Left hindlimb (tissue), 1 donor: ENCODE measurements around the gene EID3.
"Not testable (repeated sequence)": the region's sequence is repeated elsewhere in the genome, so short reads cannot be mapped to it uniquely, and the experiment has no call there.

Experiments used
- DNase-seq: peaks from one replicate; pipeline ENCODE4 v3.0.0-alpha.2; 2018

EID3 gene

GRCh38 chr12:104290320-104290719 lies 13.2 kb upstream of the EID3 start:
- DNase-seq: no peak

- no peak for DNase-seq
These were observed 12.7 kb upstream of the EID3 start for GRCh38 chr12:104290855-104291254.

GRCh38 chr12:104291867-104292524 lies 11.5 kb upstream of the EID3 start:
- DNase-seq: no peak

DNA sequence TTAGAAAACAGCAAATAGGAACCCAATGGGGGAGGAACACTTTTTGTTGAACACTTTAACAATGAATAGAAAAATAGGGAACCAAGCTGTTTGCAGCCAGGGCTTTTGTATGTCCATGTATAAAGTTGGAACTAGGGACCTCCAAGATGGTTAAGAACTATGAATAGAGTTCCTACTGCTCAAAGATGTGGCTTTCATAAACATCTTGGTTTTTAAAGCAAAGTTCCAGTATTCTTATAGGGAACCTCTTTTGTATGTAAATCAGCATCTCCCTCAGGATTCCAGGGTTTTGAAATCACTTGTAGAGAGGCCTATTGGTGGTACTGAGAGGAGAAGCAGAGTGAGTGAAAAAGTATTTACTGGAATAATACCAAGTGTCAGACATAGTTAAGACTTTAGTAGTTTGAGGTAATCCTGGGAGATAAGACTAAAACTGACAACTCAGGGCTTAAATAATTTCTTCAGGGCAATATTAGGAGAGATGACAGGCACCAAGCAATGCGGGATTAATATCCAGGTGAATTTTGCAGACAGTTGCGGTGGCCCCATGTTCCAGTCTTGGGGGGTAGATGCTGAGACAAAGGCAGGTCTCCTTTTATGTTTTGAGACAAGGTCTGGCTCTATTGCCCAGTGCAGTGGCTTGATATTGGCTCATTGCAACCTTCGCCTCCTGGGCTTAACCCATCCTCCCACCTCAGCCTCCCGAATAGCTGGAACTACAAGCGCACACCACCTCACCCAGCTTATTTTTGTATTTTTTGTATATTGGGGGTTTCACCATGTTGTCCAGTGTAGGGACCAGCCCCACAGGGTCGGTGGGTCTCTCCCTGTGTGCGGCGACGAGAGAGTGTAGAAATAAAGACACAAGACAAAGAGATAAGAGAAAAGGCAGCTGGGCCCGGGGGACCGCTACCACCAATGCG lies 10.4 kb upstream of the EID3 start:
- DNase-seq: no peak

GRCh38 chr12:104294158-104294859 lies 9.2 kb upstream of the EID3 start:
- DNase-seq: not testable (repeated sequence)

DNA sequence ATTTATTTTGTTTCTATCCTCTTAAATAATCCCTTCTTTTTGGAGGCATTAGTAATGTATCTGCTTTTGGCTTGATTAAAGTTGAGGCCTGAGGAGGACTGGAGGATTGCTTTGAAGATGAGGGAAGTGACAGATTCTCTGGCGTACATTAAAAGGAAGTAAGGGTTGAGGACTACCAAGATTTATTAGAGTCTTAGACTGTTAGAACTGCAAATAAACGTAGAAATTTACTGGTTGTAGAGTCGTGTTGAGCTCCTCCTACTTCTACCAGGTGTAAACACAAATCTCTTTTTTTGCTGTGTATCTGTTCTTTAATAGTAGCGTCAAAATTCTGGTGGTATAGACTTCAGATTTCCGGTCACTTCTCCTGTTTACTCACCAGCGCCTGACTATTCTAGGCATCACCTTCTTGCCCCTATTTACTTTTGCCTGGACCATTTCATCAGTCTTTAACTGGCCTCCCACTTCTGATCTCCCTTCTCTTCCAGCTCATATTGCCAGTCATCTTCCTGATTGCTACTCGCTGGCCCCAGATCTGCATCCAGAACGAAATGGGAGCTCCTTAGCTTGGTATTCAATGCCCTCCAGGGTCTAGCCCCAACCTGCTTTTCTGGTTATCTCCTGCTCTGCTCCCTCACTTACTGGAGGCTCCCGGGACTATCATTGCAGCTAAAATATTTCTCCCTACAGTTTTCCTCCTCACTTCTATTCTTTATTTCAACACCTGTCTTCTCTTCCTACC lies 8.4 kb upstream of the EID3 start:
- no peak for DNase-seq

DNA sequence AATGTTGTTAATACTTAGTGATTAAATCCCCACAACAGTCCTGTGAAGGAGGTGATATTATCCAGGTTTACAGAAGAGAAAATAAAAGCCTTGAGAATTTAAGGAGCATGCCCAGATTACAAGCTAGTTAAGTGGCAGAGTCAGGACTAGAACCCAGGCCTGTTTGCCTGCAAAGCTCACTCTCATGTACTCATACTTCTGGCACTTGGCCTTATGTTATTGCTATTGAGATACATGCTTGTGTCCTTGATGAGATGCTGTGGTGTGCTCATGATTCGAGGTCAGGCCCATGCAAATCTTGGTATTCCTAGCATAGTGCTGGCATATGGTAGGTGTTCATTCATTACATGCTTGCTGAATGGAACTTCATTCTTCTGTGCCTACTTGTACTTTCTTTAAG lies 7.6 kb upstream of the EID3 start:
- DNase-seq: no peak

DNA sequence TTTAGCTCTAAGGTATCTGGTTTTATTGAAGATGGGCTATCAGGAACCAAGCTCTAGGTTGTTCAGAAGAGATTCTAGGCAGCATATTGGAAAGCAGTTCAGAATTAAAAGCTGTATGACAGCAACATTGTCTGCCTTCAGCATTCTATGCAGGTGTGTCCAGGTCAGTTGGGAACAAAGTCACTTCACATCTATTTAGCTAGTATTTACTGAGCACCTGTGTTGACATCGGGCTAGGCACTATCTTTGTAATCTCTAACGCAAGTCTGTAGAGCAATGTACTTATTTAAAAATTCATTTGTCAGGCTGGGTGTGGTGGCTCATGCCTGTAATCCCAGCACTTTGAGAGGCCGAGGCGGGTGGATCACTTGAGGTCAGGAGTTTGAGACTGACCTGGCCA lies 6.8 kb upstream of the EID3 start:
- no peak for DNase-seq

DNA sequence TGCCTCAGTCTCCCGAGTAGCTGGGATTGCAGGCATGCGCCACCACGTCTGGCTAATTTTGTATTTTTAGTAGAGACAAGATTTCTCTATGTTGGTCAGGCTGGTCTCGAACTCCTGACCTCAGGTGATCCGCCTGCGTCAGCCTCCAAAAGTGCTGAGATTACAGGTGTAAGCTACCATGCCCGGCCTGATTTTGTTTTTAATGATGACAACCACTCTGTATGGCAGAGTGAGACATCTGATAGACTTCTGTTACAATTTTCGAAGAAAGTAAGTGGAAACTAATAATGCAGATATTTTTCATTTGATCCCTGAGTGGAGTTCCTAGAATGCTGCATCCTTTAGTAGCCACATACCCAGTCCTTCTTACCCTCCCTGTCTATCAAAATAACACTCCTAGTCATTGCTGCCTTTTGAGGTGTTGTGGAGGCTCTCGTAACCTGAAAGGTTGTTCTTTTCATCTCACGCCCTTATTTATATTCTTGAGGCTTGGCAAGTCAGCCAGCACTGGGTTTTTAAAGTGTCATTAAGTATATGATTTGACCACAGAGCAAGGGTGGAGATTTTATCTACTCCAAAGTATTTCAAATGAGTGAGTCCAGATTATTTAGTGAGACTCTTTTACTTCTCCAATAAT lies 5.9 kb upstream of the EID3 start:
- no peak for DNase-seq

GRCh38 chr12:104299842-104300481 lies 3.6 kb upstream of the EID3 start:
- DNase-seq: no peak

DNA sequence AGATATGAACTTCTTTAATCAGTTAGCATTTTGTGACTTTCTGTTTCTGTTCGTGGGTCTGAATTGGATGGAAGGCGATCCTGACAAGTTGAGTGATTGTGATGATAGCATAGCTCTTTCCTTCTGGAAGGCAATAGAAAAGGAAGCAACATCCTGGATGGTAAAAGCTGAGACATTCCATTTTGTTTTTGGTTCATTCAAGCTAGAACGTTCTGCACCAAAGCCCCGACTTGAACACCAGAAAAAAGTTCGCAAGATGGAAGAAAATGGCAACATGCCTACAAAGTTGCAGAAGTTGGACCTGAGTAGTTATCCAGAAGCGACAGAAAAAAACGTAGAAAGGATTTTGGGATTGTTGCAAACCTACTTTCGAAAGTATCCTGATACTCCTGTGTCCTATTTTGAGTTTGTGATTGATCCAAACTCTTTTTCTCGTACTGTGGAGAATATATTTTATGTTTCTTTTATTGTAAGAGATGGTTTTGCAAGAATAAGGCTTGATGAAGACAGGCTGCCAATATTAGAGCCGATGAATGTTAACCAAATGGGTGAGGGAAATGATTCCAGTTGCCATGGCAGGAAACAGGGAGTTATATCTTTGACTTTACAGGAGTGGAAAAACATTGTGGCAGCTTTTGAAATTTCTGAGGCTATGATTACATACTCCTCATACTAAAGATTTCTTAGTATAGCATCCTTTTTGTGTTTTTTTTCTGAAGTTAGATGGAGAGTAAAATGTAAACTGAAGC lies 896 bp downstream of the EID3 start:
- no peak for DNase-seq

- DNase-seq: no peak
These were observed 1.8 kb downstream of the EID3 start for GRCh38 chr12:104305349-104305748.

DNA sequence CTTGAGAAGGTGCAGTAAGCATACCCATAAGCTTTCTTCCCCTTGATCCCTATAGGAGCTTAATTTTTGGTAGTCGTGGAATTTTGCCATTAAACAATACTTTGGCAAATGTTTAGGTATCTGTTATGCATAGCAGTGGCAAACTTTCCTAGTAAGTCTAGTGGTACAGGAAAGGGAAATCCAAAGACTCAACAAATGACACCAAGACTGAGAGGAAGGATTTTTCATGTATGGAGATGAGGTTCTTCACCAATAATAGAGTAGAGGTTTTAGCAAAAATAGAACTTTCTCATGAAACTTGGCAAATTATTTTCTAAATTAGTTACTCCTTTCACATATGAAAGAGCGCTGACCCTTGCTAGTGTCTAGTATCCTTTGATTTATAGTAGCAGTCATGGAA lies 2.8 kb downstream of the EID3 start:
- DNase-seq: no peak

DNA sequence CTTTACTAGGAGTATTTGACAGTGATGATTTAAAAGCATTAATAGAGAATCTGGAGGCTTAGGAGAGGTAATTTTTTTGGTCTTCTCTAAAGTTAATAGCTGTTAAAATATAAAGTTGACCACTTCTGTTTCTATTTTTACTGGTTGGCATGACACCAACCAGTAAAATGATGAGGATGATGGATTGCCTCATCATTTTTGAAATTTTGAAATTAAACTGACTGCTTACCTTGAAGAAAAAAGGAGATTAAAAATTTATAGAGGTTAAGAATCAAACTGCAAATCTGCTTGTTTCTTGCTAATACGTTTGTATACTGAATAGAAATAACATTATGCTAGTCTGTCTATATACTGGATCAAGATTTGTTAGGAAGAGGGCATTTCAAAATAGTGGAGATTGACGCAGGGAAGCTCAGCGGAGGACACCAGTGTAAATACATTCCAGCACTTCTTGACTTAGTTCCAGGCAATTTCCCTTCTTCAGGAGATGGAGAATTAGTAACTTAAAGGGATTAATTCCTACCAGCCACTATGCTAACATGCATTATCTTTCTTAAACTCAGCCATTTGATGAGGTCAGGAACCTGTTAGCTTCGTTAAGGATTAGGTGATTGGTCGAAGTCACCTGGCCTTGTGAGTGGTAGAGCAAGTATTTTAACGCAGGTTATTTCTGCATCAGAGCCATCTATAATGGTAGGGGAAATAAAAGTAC lies 3.6 kb downstream of the EID3 start:
- no peak for DNase-seq

- no peak for DNase-seq
These were observed 4.1 kb downstream of the EID3 start for GRCh38 chr12:104307655-104308000.

- DNase-seq: no peak
These were observed 6.0 kb downstream of the EID3 start for GRCh38 chr12:104309446-104309993.

GRCh38 chr12:104310751-104311633 lies 7.5 kb downstream of the EID3 start:
- no peak for DNase-seq

DNA sequence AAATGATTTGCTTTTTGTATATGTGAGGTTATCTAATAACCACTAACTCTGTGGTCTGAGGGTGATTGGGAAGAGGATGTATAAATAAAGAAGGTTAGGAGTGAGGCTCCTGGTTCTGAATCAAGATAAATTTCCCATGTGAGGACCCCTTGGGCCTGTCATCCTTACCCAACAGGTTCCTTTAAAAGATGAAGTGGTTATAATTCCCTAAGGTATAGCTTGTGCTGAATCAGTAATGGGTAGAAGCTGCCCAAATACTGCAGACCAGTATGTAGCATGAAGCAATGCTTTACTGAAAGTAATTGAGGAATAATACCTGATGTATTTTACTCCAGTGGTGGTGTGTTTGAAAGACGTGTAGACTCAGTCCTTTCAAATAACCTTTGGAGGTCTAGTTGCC lies 8.7 kb downstream of the EID3 start:
- DNase-seq: no peak

- DNase-seq: no peak
These were observed 9.1 kb downstream of the EID3 start for GRCh38 chr12:104312654-104313053.
